ENCODE data around the gene IL18. TPM values are rescaled to one million over a fixed set of nuclear protein-coding genes. Genes with fewer than 3 reads are reported as not detected.

Gene IL18
- total and polyA plus RNA-seq, 4 donors, result 3.0 to 5.2 (median 3.5) TPM

DNA sequence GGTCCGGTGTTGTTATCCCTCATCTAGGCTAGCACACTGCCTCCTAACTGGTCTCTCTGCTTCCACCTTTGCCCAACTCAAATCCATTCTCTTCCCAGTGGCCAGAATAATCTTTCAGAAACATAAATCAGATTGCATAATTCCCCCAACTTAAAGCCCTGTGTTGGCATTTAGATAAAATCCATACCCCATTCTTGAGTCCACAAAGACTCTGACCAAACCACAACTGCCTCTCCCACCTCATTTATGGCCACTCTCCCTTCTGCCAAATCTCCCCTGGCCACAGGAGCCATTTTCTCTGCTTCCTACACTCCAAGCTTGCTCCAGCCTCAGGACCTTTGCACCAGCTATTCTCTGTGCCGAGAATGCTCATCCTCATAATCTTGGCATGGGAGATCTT lies 36.8 kb downstream of the IL18 start:
- Histone ChIP-seq H3K4me1 (ENCODE audit: control insufficient read depth in 4 of 4, insufficient read depth in 4 of 4, low read length in 3 of 4) (peaks cover 0 to 2% (median 0%) of the 10 kb centered on the region in 4 donors), H3K36me3 (ENCODE audit: control insufficient read depth in 4 of 4, insufficient read depth in 3 of 4, low read depth in 1 of 4, low read length in 3 of 4) (no peaks in the 10 kb centered on the region), H3K4me3 (ENCODE audit: low read depth in 1 of 3, low read length in 3 of 3) (no peak overlapping the region), H3K27me3 (ENCODE audit: control insufficient read depth in 4 of 4, insufficient read depth in 4 of 4, low read length in 3 of 4) (no peaks in the 10 kb centered on the region), H3K27ac (ENCODE audit: low read depth in 1 of 2, low read length in 2 of 2) (no peak overlapping the region), H3K9me3 (ENCODE audit: control insufficient read depth in 4 of 4, low read length in 3 of 4) (no peaks in the 10 kb centered on the region), H3K9ac (ENCODE audit: low read depth in 1 of 2, low read length in 2 of 2) (no peak overlapping the region)
- no peak for DNase-seq (ENCODE audit: low spot score)
- no peak for TF ChIP-seq JUND (IDR thresholded peaks at IDR 0.05)
- no peak for TF ChIP-seq SP1 (IDR thresholded peaks at IDR 0.05)
- TF ChIP-seq MAX (IDR thresholded peaks at IDR 0.05), result no peak
- no peak for TF ChIP-seq RAD21 (IDR thresholded peaks at IDR 0.05)
- no peak for TF ChIP-seq TAF1 (conservative IDR thresholded peaks at IDR 0.05)
- TF ChIP-seq RXRA (IDR thresholded peaks at IDR 0.05), result no peak
- no peak for TF ChIP-seq NR2F2 (IDR thresholded peaks at IDR 0.05)
- no peak for TF ChIP-seq FOXA1 (IDR thresholded peaks at IDR 0.05)
- TF ChIP-seq FOXA2 (IDR thresholded peaks at IDR 0.05), result no peak
- 97% methylated on average over 2 of the region's 2 CpGs for WGBS

GRCh38 chr11:112123129-112123528 lies 40.8 kb downstream of the IL18 start:
- H3K36me3 ChIP-seq (ENCODE audit: control insufficient read depth in 4 of 4, insufficient read depth in 3 of 4, low read depth in 1 of 4, low read length in 3 of 4), result no peaks in the 10 kb centered on the region
- no peaks in the 10 kb centered on the region for H3K9me3 ChIP-seq (ENCODE audit: control insufficient read depth in 4 of 4, low read length in 3 of 4)
- TF ChIP-seq REST (IDR thresholded peaks at IDR 0.05) (no peak), NR2F2 (IDR thresholded peaks at IDR 0.05) (no peak), SP1 (IDR thresholded peaks at IDR 0.05) (no peak), MAX (IDR thresholded peaks at IDR 0.05) (no peak), HNF4G (IDR thresholded peaks at IDR 0.05) (no peak)
- H3K9ac ChIP-seq (ENCODE audit: low read depth in 1 of 2, low read length in 2 of 2), result no peak overlapping the region
- WGBS, result 89% methylated on average over 4 of the region's 4 CpGs
- no peak for DNase-seq (ENCODE audit: low spot score)
- no peak overlapping the region for H3K27ac ChIP-seq (ENCODE audit: low read depth in 1 of 2, low read length in 2 of 2)
- no peaks in the 10 kb centered on the region for H3K27me3 ChIP-seq (ENCODE audit: control insufficient read depth in 4 of 4, insufficient read depth in 4 of 4, low read length in 3 of 4)
- H3K4me3 ChIP-seq (ENCODE audit: low read depth in 1 of 3, low read length in 3 of 3), result no peak overlapping the region
- no peaks in the 10 kb centered on the region for H3K4me1 ChIP-seq (ENCODE audit: control insufficient read depth in 4 of 4, insufficient read depth in 4 of 4, low read length in 3 of 4)

DNA sequence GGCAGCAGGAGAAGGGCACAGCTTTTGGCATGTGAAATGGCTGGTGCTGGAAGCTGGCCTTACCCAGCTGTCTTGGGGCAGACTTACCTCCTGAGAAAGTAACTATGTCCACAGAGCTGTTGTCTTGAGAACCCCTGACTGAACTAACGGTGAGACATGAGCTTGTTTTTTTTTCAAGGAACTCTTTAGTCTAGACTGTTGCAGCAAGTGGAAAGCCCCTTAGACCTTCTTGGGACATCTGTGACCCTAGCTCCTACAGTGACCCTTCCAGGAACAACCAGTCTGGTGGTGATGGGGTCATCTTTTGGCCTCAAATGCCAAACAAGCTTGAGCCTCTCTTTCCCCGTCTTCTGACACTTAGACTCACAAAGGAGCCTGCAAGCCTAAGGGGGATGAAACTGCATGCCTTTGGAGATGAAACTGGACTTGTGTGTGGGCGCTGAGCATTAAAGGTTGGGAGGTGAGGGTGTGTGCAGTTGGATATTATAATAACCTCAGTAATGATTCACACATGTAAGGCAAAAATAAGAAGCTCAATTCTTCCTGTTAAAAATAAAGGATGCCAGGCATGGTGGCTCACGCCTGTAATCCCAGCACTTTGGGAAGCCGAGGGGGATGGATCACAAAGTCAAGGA lies 41.8 kb downstream of the IL18 start:
- no peaks in the 10 kb centered on the region for H3K36me3 ChIP-seq (ENCODE audit: control insufficient read depth in 4 of 4, insufficient read depth in 3 of 4, low read depth in 1 of 4, low read length in 3 of 4)
- no peak overlapping the region for H3K4me3 ChIP-seq (ENCODE audit: low read depth in 1 of 3, low read length in 3 of 3)
- no peaks in the 10 kb centered on the region for H3K4me1 ChIP-seq (ENCODE audit: control insufficient read depth in 4 of 4, insufficient read depth in 4 of 4, low read length in 3 of 4)
- H3K9me3 ChIP-seq (ENCODE audit: control insufficient read depth in 4 of 4, low read length in 3 of 4), result no peaks in the 10 kb centered on the region
- H3K9ac ChIP-seq (ENCODE audit: low read depth in 1 of 2, low read length in 2 of 2), result no peak overlapping the region
- WGBS, result 94% methylated on average over 5 of the region's 5 CpGs
- H3K27me3 ChIP-seq (ENCODE audit: control insufficient read depth in 4 of 4, insufficient read depth in 4 of 4, low read length in 3 of 4), result no peaks in the 10 kb centered on the region
- DNase-seq (ENCODE audit: low spot score), result no peak
- H3K27ac ChIP-seq (ENCODE audit: low read depth in 1 of 2, low read length in 2 of 2), result no peak overlapping the region
- TF ChIP-seq, protein P1, sequence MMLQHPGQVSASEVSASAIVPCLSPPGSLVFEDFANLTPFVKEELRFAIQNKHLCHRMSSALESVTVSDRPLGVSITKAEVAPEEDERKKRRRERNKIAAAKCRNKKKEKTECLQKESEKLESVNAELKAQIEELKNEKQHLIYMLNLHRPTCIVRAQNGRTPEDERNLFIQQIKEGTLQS (IDR thresholded peaks at IDR 0.05), result no peak
- no peak for TF ChIP-seq GABPA (IDR thresholded peaks at IDR 0.05 in 1 of 2, conservative IDR thresholded peaks at IDR 0.05 in 1 of 2)
- no peak for TF ChIP-seq CTCF (IDR thresholded peaks at IDR 0.05; ENCODE audit: low read depth, low read length, missing input control)
- TF ChIP-seq FOXA2 (IDR thresholded peaks at IDR 0.05), result no peak
- no peak for TF ChIP-seq SP1 (IDR thresholded peaks at IDR 0.05)
- no peak for TF ChIP-seq TAF1 (conservative IDR thresholded peaks at IDR 0.05)
- TF ChIP-seq JUND (IDR thresholded peaks at IDR 0.05), result no peak
- TF ChIP-seq, protein P2, sequence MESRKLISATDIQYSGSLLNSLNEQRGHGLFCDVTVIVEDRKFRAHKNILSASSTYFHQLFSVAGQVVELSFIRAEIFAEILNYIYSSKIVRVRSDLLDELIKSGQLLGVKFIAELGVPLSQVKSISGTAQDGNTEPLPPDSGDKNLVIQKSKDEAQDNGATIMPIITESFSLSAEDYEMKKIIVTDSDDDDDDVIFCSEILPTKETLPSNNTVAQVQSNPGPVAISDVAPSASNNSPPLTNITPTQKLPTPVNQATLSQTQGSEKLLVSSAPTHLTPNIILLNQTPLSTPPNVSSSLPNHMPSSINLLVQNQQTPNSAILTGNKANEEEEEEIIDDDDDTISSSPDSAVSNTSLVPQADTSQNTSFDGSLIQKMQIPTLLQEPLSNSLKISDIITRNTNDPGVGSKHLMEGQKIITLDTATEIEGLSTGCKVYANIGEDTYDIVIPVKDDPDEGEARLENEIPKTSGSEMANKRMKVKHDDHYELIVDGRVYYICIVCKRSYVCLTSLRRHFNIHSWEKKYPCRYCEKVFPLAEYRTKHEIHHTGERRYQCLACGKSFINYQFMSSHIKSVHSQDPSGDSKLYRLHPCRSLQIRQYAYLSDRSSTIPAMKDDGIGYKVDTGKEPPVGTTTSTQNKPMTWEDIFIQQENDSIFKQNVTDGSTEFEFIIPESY (IDR thresholded peaks at IDR 0.05), result no peak
- TF ChIP-seq HNF4A (conservative IDR thresholded peaks at IDR 0.05), result no peak
- no peak for TF ChIP-seq EGR1 (IDR thresholded peaks at IDR 0.05; ENCODE audit: low read depth in 2 of 2)
- no peak for TF ChIP-seq NR2F2 (IDR thresholded peaks at IDR 0.05)
- TF ChIP-seq FOXA1 (IDR thresholded peaks at IDR 0.05), result no peak
- TF ChIP-seq YY1 (IDR thresholded peaks at IDR 0.05), result no peak
- TF ChIP-seq RXRA (IDR thresholded peaks at IDR 0.05), result no peak

Measured in liver (tissue), 9 donors.